HEK293 (cell line): ENCODE measurements around the gene SCNN1G.

ENCODE experiments used
- CTCF ChIA-PET: fragments of 350-600 bp; formaldehyde crosslinking; extraction: SDS; loops from one replicate; lab custom pipeline; 2021; ENCODE audit warnings: antibody characterized with exemption; lab: Yijun Ruan, JAX
- POLR2A ChIA-PET: fragments of 300-600 bp; formaldehyde crosslinking; extraction: SDS; loops from one replicate; lab custom pipeline; 2020; ENCODE audit warnings: antibody characterized with exemption, inconsistent platforms; lab: Yijun Ruan, JAX
- H3K27ac ChIP-seq: fragments of 200-500 bp; sonication (Bioruptor generic); 2 replicates; pipeline ENCODE4 v1.5.1; 2014; ENCODE audit warnings: low read depth, low read length, control low read depth, inconsistent platforms; ENCODE audit errors: extremely low read depth
- H3K36me3 ChIP-seq, 2 experiments: fragments of 200-500 bp in 1 of 2; sonication (Bioruptor generic) in 1 of 2; 1 replicate in 1 of 2; 2 replicates in 1 of 2; pipeline ENCODE4 v1.5.1; 2014 to 2017; ENCODE audit warnings: inconsistent platforms in 2 of 2, low read length in 2 of 2; ENCODE audit not compliant: control insufficient read depth in 2 of 2, insufficient read depth in 1 of 2
- H3K4me1 ChIP-seq: fragments of 200-500 bp; sonication (Bioruptor generic); 2 replicates; pipeline ENCODE4 v1.5.1; 2014; ENCODE audit warnings: mild to moderate bottlenecking, low read length, inconsistent platforms; ENCODE audit not compliant: control insufficient read depth, insufficient read depth
- H3K4me3 ChIP-seq: 2 replicates; pipeline ENCODE4 v1.5.1; 2011; ENCODE audit warnings: low read depth, mild to moderate bottlenecking, control low read depth, low read length, moderate library complexity
- H3K9me3 ChIP-seq: fragments of 200-500 bp; sonication (Bioruptor generic); 2 replicates; pipeline ENCODE4 v1.5.1; 2014; ENCODE audit warnings: low read depth, low read length, inconsistent platforms; ENCODE audit not compliant: control insufficient read depth, insufficient read depth
- GFI1B ChIP-seq: fragments of 450-650 bp; formaldehyde crosslinking; IDR thresholded peaks from 2 replicates; pipeline ENCODE4 v1.5.1; 2016; ENCODE audit warnings: missing biosample characterization, missing genetic modification characterization
- GLIS1 ChIP-seq: fragments of 450-650 bp; formaldehyde crosslinking; IDR thresholded peaks from 2 replicates; pipeline ENCODE4 v1.5.1; 2016; ENCODE audit warnings: missing biosample characterization, missing genetic modification characterization
- MZF1 ChIP-seq: fragments of 450-650 bp; formaldehyde crosslinking; IDR thresholded peaks from 2 replicates; pipeline ENCODE4 v1.5.1; 2017; ENCODE audit warnings: missing biosample characterization, missing genetic modification characterization, borderline replicate concordance
- OSR2 ChIP-seq: fragments of 450-650 bp; formaldehyde crosslinking; IDR thresholded peaks from 2 replicates; pipeline ENCODE4 v1.5.1; 2016; ENCODE audit warnings: missing biosample characterization, missing genetic modification characterization
- OVOL3 ChIP-seq: fragments of 450-650 bp; formaldehyde crosslinking; IDR thresholded peaks from 2 replicates; pipeline ENCODE4 v1.5.1; 2016; ENCODE audit warnings: missing biosample characterization, missing genetic modification characterization
- YY1 ChIP-seq: fragments of 450-650 bp; formaldehyde crosslinking; IDR thresholded peaks from 2 replicates; pipeline ENCODE4 v1.5.1; 2018; ENCODE audit warnings: missing biosample characterization, missing genetic modification characterization
- ZNF214 ChIP-seq: fragments of 450-650 bp; formaldehyde crosslinking; IDR thresholded peaks from 2 replicates; pipeline ENCODE4 v1.5.1; 2017; ENCODE audit warnings: missing biosample characterization, mild to moderate bottlenecking, missing genetic modification characterization, borderline replicate concordance
- ZNF404 ChIP-seq: fragments of 450-650 bp; formaldehyde crosslinking; IDR thresholded peaks from 2 replicates; pipeline ENCODE4 v1.5.1; 2017; ENCODE audit warnings: missing biosample characterization, missing genetic modification characterization
- ZNF521 ChIP-seq: fragments of 450-650 bp; formaldehyde crosslinking; IDR thresholded peaks from 2 replicates; pipeline ENCODE4 v1.5.1; 2017; ENCODE audit warnings: missing biosample characterization, mild to moderate bottlenecking, missing genetic modification characterization
- ZNF548 ChIP-seq: fragments of 450-650 bp; formaldehyde crosslinking; IDR thresholded peaks from 2 replicates; pipeline ENCODE4 v1.5.1; 2016; ENCODE audit warnings: missing biosample characterization, missing genetic modification characterization
- ZNF626 ChIP-seq: fragments of 450-650 bp; sonication (Bioruptor Pico); formaldehyde crosslinking; IDR thresholded peaks from 2 replicates; pipeline ENCODE4 v1.5.1; 2018; ENCODE audit warnings: missing biosample characterization, missing genetic modification characterization, inconsistent platforms
- ZNF707 ChIP-seq: fragments of 450-650 bp; formaldehyde crosslinking; IDR thresholded peaks from 2 replicates; pipeline ENCODE4 v1.5.1; 2016; ENCODE audit warnings: missing biosample characterization, missing genetic modification characterization
- ZSCAN23 ChIP-seq: fragments of 450-650 bp; formaldehyde crosslinking; IDR thresholded peaks from 2 replicates; pipeline ENCODE4 v1.5.1; 2016; ENCODE audit warnings: missing biosample characterization, missing genetic modification characterization
- TF ChIP-seq, protein P1 (sequence below): fragments of 450-650 bp; formaldehyde crosslinking; IDR thresholded peaks from 2 replicates; pipeline ENCODE4 v1.5.1; 2016; ENCODE audit warnings: missing biosample characterization, missing genetic modification characterization
- TF ChIP-seq, protein P2 (sequence below): fragments of 450-650 bp; formaldehyde crosslinking; IDR thresholded peaks from 2 replicates; pipeline ENCODE4 v1.5.1; 2017; ENCODE audit warnings: missing biosample characterization, missing genetic modification characterization
- TF ChIP-seq, protein P3 (sequence below): fragments of 450-650 bp; formaldehyde crosslinking; IDR thresholded peaks from 2 replicates; pipeline ENCODE4 v1.5.1; 2016; ENCODE audit warnings: missing biosample characterization, missing genetic modification characterization
- TF ChIP-seq, protein P4 (sequence below): fragments of 450-650 bp; IDR thresholded peaks from 2 replicates; pipeline ENCODE4 v1.5.1; 2018; ENCODE audit warnings: missing biosample characterization, mild to moderate bottlenecking, missing genetic modification characterization
- TF ChIP-seq, protein P5 (sequence below): fragments of 450-650 bp; formaldehyde crosslinking; IDR thresholded peaks from 2 replicates; pipeline ENCODE4 v1.5.1; 2017; ENCODE audit warnings: missing biosample characterization, missing genetic modification characterization
- TF ChIP-seq, protein P6 (sequence below): fragments of 450-650 bp; formaldehyde crosslinking; IDR thresholded peaks from 2 replicates; pipeline ENCODE4 v1.5.1; 2016; ENCODE audit warnings: missing biosample characterization, missing genetic modification characterization
- TF ChIP-seq, protein P7 (sequence below): fragments of 450-650 bp; formaldehyde crosslinking; IDR thresholded peaks from 2 replicates; pipeline ENCODE4 v1.5.1; 2016; ENCODE audit warnings: missing biosample characterization, missing genetic modification characterization

Gene SCNN1G

DNA sequence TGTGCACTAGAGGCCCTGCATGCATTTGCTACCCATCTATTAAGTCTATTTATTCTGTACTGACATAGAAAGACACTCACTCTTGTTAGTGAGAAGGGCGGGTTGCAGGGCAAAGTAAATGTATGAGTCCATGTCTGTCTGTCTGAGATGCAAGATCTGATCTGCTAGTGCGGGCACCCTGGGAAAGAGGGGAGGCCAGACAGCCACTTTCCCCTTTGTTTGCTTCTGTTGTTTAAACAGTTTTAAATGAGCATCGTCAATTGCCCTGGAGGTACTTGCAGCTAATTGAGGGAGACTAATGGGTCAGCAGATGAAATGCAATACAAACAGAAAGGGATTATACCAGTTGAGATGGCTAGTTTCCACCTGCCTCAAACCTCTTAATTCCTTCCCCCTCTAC lies 24.9 kb downstream of the SCNN1G start (continued):
- TF ChIP-seq, protein P1, sequence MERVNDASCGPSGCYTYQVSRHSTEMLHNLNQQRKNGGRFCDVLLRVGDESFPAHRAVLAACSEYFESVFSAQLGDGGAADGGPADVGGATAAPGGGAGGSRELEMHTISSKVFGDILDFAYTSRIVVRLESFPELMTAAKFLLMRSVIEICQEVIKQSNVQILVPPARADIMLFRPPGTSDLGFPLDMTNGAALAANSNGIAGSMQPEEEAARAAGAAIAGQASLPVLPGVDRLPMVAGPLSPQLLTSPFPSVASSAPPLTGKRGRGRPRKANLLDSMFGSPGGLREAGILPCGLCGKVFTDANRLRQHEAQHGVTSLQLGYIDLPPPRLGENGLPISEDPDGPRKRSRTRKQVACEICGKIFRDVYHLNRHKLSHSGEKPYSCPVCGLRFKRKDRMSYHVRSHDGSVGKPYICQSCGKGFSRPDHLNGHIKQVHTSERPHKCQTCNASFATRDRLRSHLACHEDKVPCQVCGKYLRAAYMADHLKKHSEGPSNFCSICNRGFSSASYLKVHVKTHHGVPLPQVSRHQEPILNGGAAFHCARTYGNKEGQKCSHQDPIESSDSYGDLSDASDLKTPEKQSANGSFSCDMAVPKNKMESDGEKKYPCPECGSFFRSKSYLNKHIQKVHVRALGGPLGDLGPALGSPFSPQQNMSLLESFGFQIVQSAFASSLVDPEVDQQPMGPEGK (tag by site-specific recombination): 0 out of 2 replicates have a peak, but pooled peaks have one; percentile 15
- TF ChIP-seq, protein P2, sequence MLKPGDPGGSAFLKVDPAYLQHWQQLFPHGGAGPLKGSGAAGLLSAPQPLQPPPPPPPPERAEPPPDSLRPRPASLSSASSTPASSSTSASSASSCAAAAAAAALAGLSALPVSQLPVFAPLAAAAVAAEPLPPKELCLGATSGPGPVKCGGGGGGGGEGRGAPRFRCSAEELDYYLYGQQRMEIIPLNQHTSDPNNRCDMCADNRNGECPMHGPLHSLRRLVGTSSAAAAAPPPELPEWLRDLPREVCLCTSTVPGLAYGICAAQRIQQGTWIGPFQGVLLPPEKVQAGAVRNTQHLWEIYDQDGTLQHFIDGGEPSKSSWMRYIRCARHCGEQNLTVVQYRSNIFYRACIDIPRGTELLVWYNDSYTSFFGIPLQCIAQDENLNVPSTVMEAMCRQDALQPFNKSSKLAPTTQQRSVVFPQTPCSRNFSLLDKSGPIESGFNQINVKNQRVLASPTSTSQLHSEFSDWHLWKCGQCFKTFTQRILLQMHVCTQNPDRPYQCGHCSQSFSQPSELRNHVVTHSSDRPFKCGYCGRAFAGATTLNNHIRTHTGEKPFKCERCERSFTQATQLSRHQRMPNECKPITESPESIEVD: 0 out of 2 replicates have a peak, but pooled peaks have one; percentile 21
- TF ChIP-seq, protein P3, sequence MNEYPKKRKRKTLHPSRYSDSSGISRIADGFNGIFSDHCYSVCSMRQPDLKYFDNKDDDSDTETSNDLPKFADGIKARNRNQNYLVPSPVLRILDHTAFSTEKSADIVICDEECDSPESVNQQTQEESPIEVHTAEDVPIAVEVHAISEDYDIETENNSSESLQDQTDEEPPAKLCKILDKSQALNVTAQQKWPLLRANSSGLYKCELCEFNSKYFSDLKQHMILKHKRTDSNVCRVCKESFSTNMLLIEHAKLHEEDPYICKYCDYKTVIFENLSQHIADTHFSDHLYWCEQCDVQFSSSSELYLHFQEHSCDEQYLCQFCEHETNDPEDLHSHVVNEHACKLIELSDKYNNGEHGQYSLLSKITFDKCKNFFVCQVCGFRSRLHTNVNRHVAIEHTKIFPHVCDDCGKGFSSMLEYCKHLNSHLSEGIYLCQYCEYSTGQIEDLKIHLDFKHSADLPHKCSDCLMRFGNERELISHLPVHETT (tag by site-specific recombination): no peak
- TF ChIP-seq, protein P4, sequence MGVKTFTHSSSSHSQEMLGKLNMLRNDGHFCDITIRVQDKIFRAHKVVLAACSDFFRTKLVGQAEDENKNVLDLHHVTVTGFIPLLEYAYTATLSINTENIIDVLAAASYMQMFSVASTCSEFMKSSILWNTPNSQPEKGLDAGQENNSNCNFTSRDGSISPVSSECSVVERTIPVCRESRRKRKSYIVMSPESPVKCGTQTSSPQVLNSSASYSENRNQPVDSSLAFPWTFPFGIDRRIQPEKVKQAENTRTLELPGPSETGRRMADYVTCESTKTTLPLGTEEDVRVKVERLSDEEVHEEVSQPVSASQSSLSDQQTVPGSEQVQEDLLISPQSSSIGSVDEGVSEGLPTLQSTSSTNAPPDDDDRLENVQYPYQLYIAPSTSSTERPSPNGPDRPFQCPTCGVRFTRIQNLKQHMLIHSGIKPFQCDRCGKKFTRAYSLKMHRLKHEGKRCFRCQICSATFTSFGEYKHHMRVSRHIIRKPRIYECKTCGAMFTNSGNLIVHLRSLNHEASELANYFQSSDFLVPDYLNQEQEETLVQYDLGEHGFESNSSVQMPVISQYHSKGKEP (tag by site-specific recombination): 0 out of 2 replicates have a peak, but pooled peaks have one; percentile 32
- TF ChIP-seq OSR2 (tag by site-specific recombination): peak; percentile 80
- TF ChIP-seq GLIS1 (tag by site-specific recombination): no peak
- TF ChIP-seq ZNF626 (tag by site-specific recombination): no peak
- no peak for TF ChIP-seq ZNF548
- TF ChIP-seq ZNF707 (tag by site-specific recombination): no peak

DNA sequence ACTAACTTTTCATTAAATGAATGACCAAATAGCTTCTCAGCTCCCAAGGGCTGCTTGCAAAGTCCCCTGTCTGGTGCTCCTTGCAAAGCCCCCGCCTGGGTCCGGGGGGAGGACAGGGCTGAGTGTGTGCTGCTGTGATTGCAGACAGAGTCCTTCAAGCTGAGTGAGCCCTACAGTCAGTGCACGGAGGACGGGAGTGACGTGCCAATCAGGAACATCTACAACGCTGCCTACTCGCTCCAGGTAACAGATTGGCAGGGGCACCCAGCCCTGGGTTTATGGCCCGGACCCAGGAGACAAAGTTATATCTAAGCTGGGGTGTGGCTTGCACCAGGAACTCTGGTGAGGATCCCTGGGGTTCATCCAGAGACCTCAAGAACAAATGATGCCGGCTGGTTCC lies 27.1 kb downstream of the SCNN1G start:
- Histone ChIP-seq H3K27ac (no peak overlapping the region), H3K36me3 (no peaks in the 10 kb centered on the region), H3K9me3 (no peaks in the 10 kb centered on the region), H3K4me1 (peaks cover 4% of the 10 kb centered on the region; the same call in 1 of the 2 replicates), H3K4me3 (no peak overlapping the region)
- POLR2A ChIA-PET: no interaction called here
- CTCF ChIA-PET: interaction anchor here (1.0 kb wide), 1 partner anchor 226 kb away, joined by 3 read pairs; no protein-coding TSS in a partner anchor
- no peak for TF ChIP-seq YY1
- TF ChIP-seq, protein P5, sequence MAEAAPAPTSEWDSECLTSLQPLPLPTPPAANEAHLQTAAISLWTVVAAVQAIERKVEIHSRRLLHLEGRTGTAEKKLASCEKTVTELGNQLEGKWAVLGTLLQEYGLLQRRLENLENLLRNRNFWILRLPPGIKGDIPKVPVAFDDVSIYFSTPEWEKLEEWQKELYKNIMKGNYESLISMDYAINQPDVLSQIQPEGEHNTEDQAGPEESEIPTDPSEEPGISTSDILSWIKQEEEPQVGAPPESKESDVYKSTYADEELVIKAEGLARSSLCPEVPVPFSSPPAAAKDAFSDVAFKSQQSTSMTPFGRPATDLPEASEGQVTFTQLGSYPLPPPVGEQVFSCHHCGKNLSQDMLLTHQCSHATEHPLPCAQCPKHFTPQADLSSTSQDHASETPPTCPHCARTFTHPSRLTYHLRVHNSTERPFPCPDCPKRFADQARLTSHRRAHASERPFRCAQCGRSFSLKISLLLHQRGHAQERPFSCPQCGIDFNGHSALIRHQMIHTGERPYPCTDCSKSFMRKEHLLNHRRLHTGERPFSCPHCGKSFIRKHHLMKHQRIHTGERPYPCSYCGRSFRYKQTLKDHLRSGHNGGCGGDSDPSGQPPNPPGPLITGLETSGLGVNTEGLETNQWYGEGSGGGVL (tag by site-specific recombination): no peak
- no peak for TF ChIP-seq OVOL3
- TF ChIP-seq, protein P6, sequence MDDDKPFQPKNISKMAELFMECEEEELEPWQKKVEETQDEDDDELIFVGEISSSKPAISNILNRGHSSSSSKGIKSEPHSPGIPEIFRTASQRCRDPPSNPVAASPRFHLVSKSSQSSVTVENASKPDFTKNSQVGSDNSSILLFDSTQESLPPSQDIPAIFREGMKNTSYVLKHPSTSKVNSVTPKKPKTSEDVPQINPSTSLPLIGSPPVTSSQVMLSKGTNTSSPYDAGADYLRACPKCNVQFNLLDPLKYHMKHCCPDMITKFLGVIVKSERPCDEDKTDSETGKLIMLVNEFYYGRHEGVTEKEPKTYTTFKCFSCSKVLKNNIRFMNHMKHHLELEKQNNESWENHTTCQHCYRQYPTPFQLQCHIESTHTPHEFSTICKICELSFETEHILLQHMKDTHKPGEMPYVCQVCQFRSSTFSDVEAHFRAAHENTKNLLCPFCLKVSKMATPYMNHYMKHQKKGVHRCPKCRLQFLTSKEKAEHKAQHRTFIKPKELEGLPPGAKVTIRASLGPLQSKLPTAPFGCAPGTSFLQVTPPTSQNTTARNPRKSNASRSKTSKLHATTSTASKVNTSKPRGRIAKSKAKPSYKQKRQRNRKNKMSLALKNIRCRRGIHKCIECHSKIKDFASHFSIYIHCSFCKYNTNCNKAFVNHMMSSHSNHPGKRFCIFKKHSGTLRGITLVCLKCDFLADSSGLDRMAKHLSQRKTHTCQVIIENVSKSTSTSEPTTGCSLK: no peak
- no peak for TF ChIP-seq ZNF404
- no peak for TF ChIP-seq GFI1B (tag by site-specific recombination)
- no peak for TF ChIP-seq ZNF214 (tag by site-specific recombination)
- no peak for TF ChIP-seq ZNF521
- TF ChIP-seq, protein P7, sequence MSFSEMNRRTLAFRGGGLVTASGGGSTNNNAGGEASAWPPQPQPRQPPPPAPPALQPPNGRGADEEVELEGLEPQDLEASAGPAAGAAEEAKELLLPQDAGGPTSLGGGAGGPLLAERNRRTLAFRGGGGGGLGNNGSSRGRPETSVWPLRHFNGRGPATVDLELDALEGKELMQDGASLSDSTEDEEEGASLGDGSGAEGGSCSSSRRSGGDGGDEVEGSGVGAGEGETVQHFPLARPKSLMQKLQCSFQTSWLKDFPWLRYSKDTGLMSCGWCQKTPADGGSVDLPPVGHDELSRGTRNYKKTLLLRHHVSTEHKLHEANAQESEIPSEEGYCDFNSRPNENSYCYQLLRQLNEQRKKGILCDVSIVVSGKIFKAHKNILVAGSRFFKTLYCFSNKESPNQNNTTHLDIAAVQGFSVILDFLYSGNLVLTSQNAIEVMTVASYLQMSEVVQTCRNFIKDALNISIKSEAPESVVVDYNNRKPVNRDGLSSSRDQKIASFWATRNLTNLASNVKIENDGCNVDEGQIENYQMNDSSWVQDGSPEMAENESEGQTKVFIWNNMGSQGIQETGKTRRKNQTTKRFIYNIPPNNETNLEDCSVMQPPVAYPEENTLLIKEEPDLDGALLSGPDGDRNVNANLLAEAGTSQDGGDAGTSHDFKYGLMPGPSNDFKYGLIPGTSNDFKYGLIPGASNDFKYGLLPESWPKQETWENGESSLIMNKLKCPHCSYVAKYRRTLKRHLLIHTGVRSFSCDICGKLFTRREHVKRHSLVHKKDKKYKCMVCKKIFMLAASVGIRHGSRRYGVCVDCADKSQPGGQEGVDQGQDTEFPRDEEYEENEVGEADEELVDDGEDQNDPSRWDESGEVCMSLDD (tag by site-specific recombination): no peak
- no peak for TF ChIP-seq MZF1 (tag by site-specific recombination)
- no peak for TF ChIP-seq ZSCAN23 (tag by site-specific recombination)
- TF ChIP-seq, all 188 proteins: peak for 0
